HT1080 (cell line): Measurements from ENCODE around the gene DHX40. TPM values are rescaled to one million over a fixed set of nuclear protein-coding genes. Genes with fewer than 3 reads are reported as not detected.
"Not testable (repeated sequence)": the region's sequence is repeated elsewhere in the genome, so short reads cannot be mapped to it uniquely, and the experiment has no call there.

Experiments used
- DNase-seq: peaks from one replicate; pipeline ENCODE4 v3.0.0-alpha.2; 2015; ENCODE audit warnings: low read depth
- polyA plus RNA-seq, 2 experiments: library from polyadenylated mRNA; depleted of rRNA; stranded (reverse); fragments of >200 nt; gene quantifications; 2 replicates each; pipeline ENCODE4 v1.2.3, GENCODE V29; 2015
- total RNA-seq: library from RNA; depleted of rRNA; stranded (reverse); fragments of >200 nt; shearing (Covaris generic); gene quantifications from 2 replicates; pipeline ENCODE4 v1.2.3, GENCODE V29; 2014; rRNA removed

Gene DHX40
- 21.2 and 24.3 TPM in 2 replicates for total RNA-seq
- polyA plus RNA-seq (2015; cell fraction: cytosol; rRNA removed): 21.7 and 30.0 TPM in 2 replicates
- 35.8 and 38.3 TPM in 2 replicates for polyA plus RNA-seq (2015; cell fraction: nucleus; rRNA removed)

- peak; percentile 86 for DNase-seq
Measured at GRCh38 chr17:59565171-59565958, at the start of gene DHX40. TSS of gene DHX40 (plus strand) at chr17:59565610. CDS start at chr17:59565672, 62 bp downstream.

GRCh38 chr17:59516451-59516850 is 49.0 kb upstream of the DHX40 start:
- DNase-seq: no peak

GRCh38 chr17:59519132-59519531 is 46.3 kb upstream of the DHX40 start:
- DNase-seq: no peak

GRCh38 chr17:59520251-59520650 is 45.2 kb upstream of the DHX40 start:
- no peak for DNase-seq

- peak; percentile 72 for DNase-seq
Measured at GRCh38 chr17:59521465-59522126, 43.8 kb upstream of the DHX40 start.

GRCh38 chr17:59524930-59525329 is 40.5 kb upstream of the DHX40 start:
- DNase-seq: not testable (repeated sequence)

- DNase-seq: no peak
Measured at GRCh38 chr17:59525668-59526067, 39.7 kb upstream of the DHX40 start.

- DNase-seq: no peak
Measured at GRCh38 chr17:59526451-59526850, 39.0 kb upstream of the DHX40 start.

GRCh38 chr17:59527325-59527917 is 38.0 kb upstream of the DHX40 start:
- peak; percentile 34 for DNase-seq

- DNase-seq: no peak
Measured at GRCh38 chr17:59527931-59528330, 37.5 kb upstream of the DHX40 start.

GRCh38 chr17:59530531-59530930 is 34.9 kb upstream of the DHX40 start:
- DNase-seq: no peak

GRCh38 chr17:59533694-59534093 is 31.7 kb upstream of the DHX40 start:
- DNase-seq: no peak

GRCh38 chr17:59534583-59534982 is 30.8 kb upstream of the DHX40 start:
- DNase-seq: no peak

GRCh38 chr17:59538195-59538909 is 27.1 kb upstream of the DHX40 start:
- no peak for DNase-seq

GRCh38 chr17:59542960-59543635 is 22.3 kb upstream of the DHX40 start:
- no peak for DNase-seq

- no peak for DNase-seq
Measured at GRCh38 chr17:59545942-59546341, 19.5 kb upstream of the DHX40 start.

GRCh38 chr17:59547131-59547915 is 18.1 kb upstream of the DHX40 start:
- no peak for DNase-seq

- not testable (repeated sequence) for DNase-seq
Measured at GRCh38 chr17:59548985-59549384, 16.4 kb upstream of the DHX40 start.

- DNase-seq: no peak
Measured at GRCh38 chr17:59550703-59551102, 14.7 kb upstream of the DHX40 start.

- DNase-seq: no peak
Measured at GRCh38 chr17:59558039-59558438, 7.4 kb upstream of the DHX40 start.
